Cardiac fibroblast (primary cell): ENCODE measurements around the gene ROBO1.
"Not testable (repeated sequence)": the region's sequence is repeated elsewhere in the genome, so short reads cannot be mapped to it uniquely, and the experiment has no call there.

Experiments used
- DNase-seq, 2 donors: peaks; one replicate each; pipeline versions ENCODE4 v3.0.0 to v3.0.0-alpha.2; 2010; ENCODE audit warnings: low read depth in 2 of 2
- H3K4me3 ChIP-seq, 2 donors: replicated peaks in 1 of 2; 1 replicate in 1 of 2; 2 replicates in 1 of 2; pipeline ENCODE4 v1.5.1; 2011; ENCODE audit warnings: low read depth in 2 of 2, low read length in 2 of 2, mild to moderate bottlenecking in 2 of 2, moderate library complexity in 1 of 2
- CTCF ChIP-seq: IDR thresholded peaks from one replicate; pipeline ENCODE4 v1.5.1; 2011; ENCODE audit warnings: low read depth, mild to moderate bottlenecking, low read length, inconsistent platforms

Gene ROBO1

GRCh38 chr3:79187426-79187825 lies 580.4 kb downstream of the ROBO1 start:
- no peak for DNase-seq
- no peak overlapping the region for H3K4me3 ChIP-seq
- no peak for TF ChIP-seq CTCF

GRCh38 chr3:79184251-79184650 lies 583.5 kb downstream of the ROBO1 start:
- H3K4me3 ChIP-seq, result no peak overlapping the region
- TF ChIP-seq CTCF, result no peak
- no peak for DNase-seq

GRCh38 chr3:79183496-79183895 lies 584.3 kb downstream of the ROBO1 start:
- DNase-seq, result no peak
- no peak overlapping the region for H3K4me3 ChIP-seq
- TF ChIP-seq CTCF, result no peak

GRCh38 chr3:79178471-79179180 lies 589.2 kb downstream of the ROBO1 start:
- no peak for DNase-seq
- no peak for TF ChIP-seq CTCF
- H3K4me3 ChIP-seq, result no peak overlapping the region

- DNase-seq, result peak in 1 of 2 donors; percentile 33
- no peak for TF ChIP-seq CTCF
- H3K4me3 ChIP-seq, result no peak overlapping the region
These were observed 591.9 kb downstream of the ROBO1 start for GRCh38 chr3:79175870-79176269.

GRCh38 chr3:79173259-79173658 lies 594.5 kb downstream of the ROBO1 start:
- H3K4me3 ChIP-seq, DNase-seq: not testable (repeated sequence)

GRCh38 chr3:79172241-79172640 lies 595.6 kb downstream of the ROBO1 start:
- peak in 1 of 2 donors; percentile 10 for DNase-seq
- no peak for TF ChIP-seq CTCF
- no peak overlapping the region for H3K4me3 ChIP-seq
